Caco-2 (cell line): ENCODE measurements around the gene RAP1A. TPM values are rescaled to one million over a fixed set of nuclear protein-coding genes. Genes with fewer than 3 reads are reported as not detected.

Experiments used
- BruUV-seq: library from RNA; stranded (reverse); fragments of 400-500 nt; replicated peaks from 2 replicates; lab custom pipeline; 2021; lab: Mats Ljungman, UMichigan
- CTCF ChIA-PET: fragments of 300-600 bp; sonication (Branson Sonifier 250); formaldehyde crosslinking; loops from one replicate; lab custom pipeline; 2022; ENCODE audit warnings: antibody characterized with exemption; lab: Charles Lee
- POLR2A ChIA-PET: fragments of 300-600 bp; sonication (Branson Sonifier 250); formaldehyde crosslinking; loops from one replicate; lab custom pipeline; 2022; ENCODE audit warnings: antibody characterized with exemption; lab: Charles Lee
- DNase-seq, 2 experiments: peaks; one replicate each; pipeline versions ENCODE4 v3.0.0 to v3.0.0-alpha.2; 2020 to 2022
- H3K27me3 ChIP-seq: replicated peaks from 2 replicates; pipeline ENCODE4 v1.6.0; 2011; ENCODE audit warnings: low read length; ENCODE audit not compliant: control insufficient read depth, insufficient read depth
- H3K36me3 ChIP-seq: 2 replicates; pipeline ENCODE4 v1.5.1; 2011; ENCODE audit warnings: low read length; ENCODE audit not compliant: control insufficient read depth, insufficient read depth
- H3K4me1 ChIP-seq: fragments of 250-450 bp; sonication (Bioruptor Pico); 2 replicates; pipeline ENCODE4 v1.5.1; 2020; ENCODE audit warnings: mild to moderate bottlenecking
- H3K4me3 ChIP-seq: 2 replicates; pipeline ENCODE4 v1.5.1; 2011; ENCODE audit warnings: low read depth, mild to moderate bottlenecking, control low read depth, low read length
- H3K9me3 ChIP-seq: fragments of 250-450 bp; sonication (Bioruptor Pico); 2 replicates; pipeline ENCODE4 v1.5.1; 2020; ENCODE audit warnings: mild to moderate bottlenecking, moderate library complexity
- H3K27ac Mint-ChIP-seq: one replicate; pipeline ENCODE4 v1.8.0; 2022; ENCODE audit warnings: mixed read lengths; ENCODE audit not compliant: unreplicated experiment
- H3K27me3 Mint-ChIP-seq: one replicate; pipeline ENCODE4 v1.8.0; 2022; ENCODE audit warnings: mixed read lengths; ENCODE audit not compliant: insufficient read depth, unreplicated experiment
- H3K36me3 Mint-ChIP-seq: one replicate; pipeline ENCODE4 v1.8.0; 2022; ENCODE audit warnings: mild to moderate bottlenecking, mixed read lengths; ENCODE audit not compliant: insufficient read depth, unreplicated experiment
- H3K4me1 Mint-ChIP-seq: one replicate; pipeline ENCODE4 v1.8.0; 2022; ENCODE audit warnings: low read depth, mixed read lengths; ENCODE audit not compliant: unreplicated experiment
- H3K4me3 Mint-ChIP-seq: one replicate; pipeline ENCODE4 v1.8.0; 2022; ENCODE audit warnings: mild to moderate bottlenecking, moderate library complexity, mixed read lengths; ENCODE audit not compliant: unreplicated experiment
- H3K9me3 Mint-ChIP-seq: one replicate; pipeline ENCODE4 v1.8.0; 2022; ENCODE audit warnings: mixed read lengths; ENCODE audit not compliant: unreplicated experiment
- intact Hi-C: fragments of 100-400 bp; cut with micrococcal nuclease; formaldehyde crosslinking; loops from one replicate; pipeline ENCODE4 v1.10.0; 2022; ENCODE audit not compliant: unreplicated experiment
- total RNA-seq: library from RNA; stranded (reverse); gene quantifications from 2 replicates; pipeline ENCODE4 v1.2.3, GENCODE V29; 2022
- TF ChIP-seq, protein P1 (sequence below), 2 experiments: fragments of 200-600 bp in 1 of 2; IDR thresholded peaks; 1 replicate in 1 of 2; 2 replicates in 1 of 2; pipeline versions ENCODE4 v1.5.1 to v1.8.0; 2011 to 2022; ENCODE audit warnings: antibody characterized with exemption in 1 of 2, control low read depth in 1 of 2, inconsistent platforms in 1 of 2, low read depth in 1 of 2, low read length in 1 of 2, mild to moderate bottlenecking in 1 of 2, moderate library complexity in 1 of 2; ENCODE audit not compliant: insufficient read depth in 1 of 2, severe bottlenecking in 1 of 2, unreplicated experiment in 1 of 2

RAP1A gene
- total RNA-seq, 1 experiment from 2014 or later = 64.1 TPM

DNA sequence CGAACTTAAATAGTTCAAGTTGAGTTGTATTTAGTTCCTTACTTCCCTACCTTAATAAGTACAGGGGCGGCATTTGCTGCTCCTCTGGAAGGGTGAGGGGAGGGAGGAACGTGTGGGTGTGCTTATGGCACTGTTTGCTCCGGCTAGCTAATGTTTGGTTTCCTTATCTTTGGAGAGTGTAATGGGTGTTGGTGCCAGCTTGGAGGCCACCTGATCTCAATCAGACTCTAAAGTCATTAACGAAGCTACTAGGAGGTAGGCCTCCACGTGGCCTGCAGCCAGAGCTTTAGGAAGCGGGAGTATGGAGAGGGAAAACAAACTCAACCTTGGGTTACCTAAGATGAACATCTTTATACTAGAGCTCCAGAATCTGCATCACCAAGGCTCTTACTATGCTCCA lies 43.0 kb upstream of the RAP1A start:
- Histone ChIP-seq H3K27me3 (no peaks in the 10 kb centered on the region), H3K4me3 (no peak overlapping the region), H3K36me3 (no peaks in the 10 kb centered on the region), H3K9me3 (no peaks in the 10 kb centered on the region), H3K4me1 (peaks cover 11% of the 10 kb centered on the region)
- no peaks in the 10 kb centered on the region for H3K9me3 Mint-ChIP-seq
- POLR2A ChIA-PET = interaction anchor here (0.6 kb wide), 1 partner anchor 127 kb away, joined by 3 read pairs; the partner anchor contains the start of genes ATP5PB and WDR77
- intact Hi-C loops = no loop called here
- H3K27me3 Mint-ChIP-seq = no peaks in the 10 kb centered on the region
- DNase-seq = peak in 1 of 2 experiments; percentile 14
- TF ChIP-seq, protein P1, sequence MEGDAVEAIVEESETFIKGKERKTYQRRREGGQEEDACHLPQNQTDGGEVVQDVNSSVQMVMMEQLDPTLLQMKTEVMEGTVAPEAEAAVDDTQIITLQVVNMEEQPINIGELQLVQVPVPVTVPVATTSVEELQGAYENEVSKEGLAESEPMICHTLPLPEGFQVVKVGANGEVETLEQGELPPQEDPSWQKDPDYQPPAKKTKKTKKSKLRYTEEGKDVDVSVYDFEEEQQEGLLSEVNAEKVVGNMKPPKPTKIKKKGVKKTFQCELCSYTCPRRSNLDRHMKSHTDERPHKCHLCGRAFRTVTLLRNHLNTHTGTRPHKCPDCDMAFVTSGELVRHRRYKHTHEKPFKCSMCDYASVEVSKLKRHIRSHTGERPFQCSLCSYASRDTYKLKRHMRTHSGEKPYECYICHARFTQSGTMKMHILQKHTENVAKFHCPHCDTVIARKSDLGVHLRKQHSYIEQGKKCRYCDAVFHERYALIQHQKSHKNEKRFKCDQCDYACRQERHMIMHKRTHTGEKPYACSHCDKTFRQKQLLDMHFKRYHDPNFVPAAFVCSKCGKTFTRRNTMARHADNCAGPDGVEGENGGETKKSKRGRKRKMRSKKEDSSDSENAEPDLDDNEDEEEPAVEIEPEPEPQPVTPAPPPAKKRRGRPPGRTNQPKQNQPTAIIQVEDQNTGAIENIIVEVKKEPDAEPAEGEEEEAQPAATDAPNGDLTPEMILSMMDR (IDR thresholded peaks at IDR 0.05; ENCODE audit: insufficient read depth in 1 of 2, low read depth in 1 of 2, low read length in 1 of 2, severe bottlenecking in 1 of 2, unreplicated experiment in 1 of 2) = no peak
- H3K36me3 Mint-ChIP-seq = no peaks in the 10 kb centered on the region
- peak overlapping the region; percentile 9 for H3K4me3 Mint-ChIP-seq
- CTCF ChIA-PET = interaction anchor here (0.6 to 1.1 kb wide), 2 partner anchors 60 to 68 kb away, joined by 3 to 4 read pairs; no protein-coding TSS in a partner anchor
- peaks cover 11% of the 10 kb centered on the region for H3K4me1 Mint-ChIP-seq
- H3K27ac Mint-ChIP-seq = no peak overlapping the region
- no TSS peak for BruUV-seq

DNA sequence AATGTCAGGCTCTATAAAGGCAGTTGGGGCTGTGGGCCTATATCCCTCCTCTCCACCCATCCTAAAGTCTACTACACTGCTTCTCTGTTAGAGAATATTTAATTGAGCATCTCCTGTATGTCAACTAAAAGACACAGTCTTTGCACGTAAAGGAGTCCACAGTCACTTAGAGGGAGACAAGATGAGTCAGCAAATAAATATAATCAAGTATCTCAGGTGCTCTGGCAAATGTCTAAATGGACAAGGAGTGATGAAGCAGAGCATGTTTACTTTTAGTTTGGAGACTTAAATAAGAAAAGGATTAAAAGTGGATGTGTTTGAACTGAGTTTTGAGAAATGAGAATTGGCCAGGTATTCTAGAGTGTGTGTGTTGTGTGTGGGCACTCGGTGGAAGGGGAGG lies 41.8 kb upstream of the RAP1A start:
- no TSS peak for BruUV-seq
- Histone ChIP-seq H3K9me3 (no peaks in the 10 kb centered on the region), H3K27me3 (no peaks in the 10 kb centered on the region), H3K4me1 (peaks cover 11% of the 10 kb centered on the region), H3K4me3 (no peak overlapping the region), H3K36me3 (no peaks in the 10 kb centered on the region)
- H3K27ac Mint-ChIP-seq = peak overlapping the region; percentile 23
- CTCF ChIA-PET = no interaction called here
- H3K4me3 Mint-ChIP-seq = no peak overlapping the region
- no peaks in the 10 kb centered on the region for H3K36me3 Mint-ChIP-seq
- H3K27me3 Mint-ChIP-seq = no peaks in the 10 kb centered on the region
- H3K4me1 Mint-ChIP-seq = peaks cover 8% of the 10 kb centered on the region
- no peaks in the 10 kb centered on the region for H3K9me3 Mint-ChIP-seq
- TF ChIP-seq, protein P1 (IDR thresholded peaks at IDR 0.05; ENCODE audit: insufficient read depth in 1 of 2, low read depth in 1 of 2, low read length in 1 of 2, severe bottlenecking in 1 of 2, unreplicated experiment in 1 of 2) = no peak
- no peak for DNase-seq
- intact Hi-C loops = no loop called here
- POLR2A ChIA-PET = no interaction called here

DNA sequence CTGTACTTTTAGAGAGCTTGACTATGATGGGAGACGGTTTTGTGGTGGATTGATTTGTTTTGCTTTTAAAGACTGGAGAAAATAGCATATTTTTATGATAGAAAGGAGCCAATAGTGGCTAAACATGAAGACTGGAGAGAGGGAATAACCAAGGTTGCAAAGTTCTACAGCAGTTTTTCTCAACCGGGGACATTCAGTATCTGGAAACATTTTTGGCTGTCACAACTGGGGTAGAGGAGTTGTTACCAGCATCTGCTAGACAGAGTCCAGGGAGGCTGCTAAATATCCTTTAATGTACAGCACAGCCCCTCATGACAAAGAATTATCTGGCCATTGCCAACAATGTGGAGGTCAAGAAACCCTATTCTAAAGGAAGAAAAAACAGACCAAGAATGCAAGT lies 38.4 kb upstream of the RAP1A start:
- peaks cover 6% of the 10 kb centered on the region for H3K4me1 Mint-ChIP-seq
- DNase-seq = no peak
- TF ChIP-seq, protein P1 (IDR thresholded peaks at IDR 0.05; ENCODE audit: insufficient read depth in 1 of 2, low read depth in 1 of 2, low read length in 1 of 2, severe bottlenecking in 1 of 2, unreplicated experiment in 1 of 2) = no peak
- H3K4me3 ChIP-seq = no peak overlapping the region
- POLR2A ChIA-PET = interaction anchor here (0.6 to 1.6 kb wide), 2 partner anchors 12 to 32 kb away, joined by 3 to 5 read pairs; no protein-coding TSS in a partner anchor
- no peaks in the 10 kb centered on the region for H3K27me3 ChIP-seq
- no peaks in the 10 kb centered on the region for H3K36me3 ChIP-seq
- no peaks in the 10 kb centered on the region for H3K36me3 Mint-ChIP-seq
- CTCF ChIA-PET = no interaction called here
- no peak overlapping the region for H3K4me3 Mint-ChIP-seq
- H3K27me3 Mint-ChIP-seq = no peaks in the 10 kb centered on the region
- H3K27ac Mint-ChIP-seq = no peak overlapping the region
- H3K4me1 ChIP-seq = peaks cover 14% of the 10 kb centered on the region
- no TSS peak for BruUV-seq
- intact Hi-C loops = no loop called here
- no peaks in the 10 kb centered on the region for H3K9me3 ChIP-seq
- H3K9me3 Mint-ChIP-seq = no peaks in the 10 kb centered on the region
